IMR-90 (cell line): ENCODE data around the gene CSNK1G2. TPM values are rescaled to one million over a fixed set of nuclear protein-coding genes. Genes with fewer than 3 reads are reported as not detected.

ENCODE experiments used
- ATAC-seq: fragments of 200-7000 bp; cut with Tn5 transposase; 2 replicates; pipeline ENCODE4 v1.9.1; 2020; ENCODE audit warnings: low read depth, mild to moderate bottlenecking, moderate library complexity
- BruUV-seq: library from RNA; stranded (reverse); fragments of 400-500 nt; replicated peaks from 2 replicates; lab custom pipeline; 2021; lab: Mats Ljungman, UMichigan
- CTCF ChIA-PET: fragments of 300-600 bp; formaldehyde crosslinking; extraction: SDS; loops from one replicate; lab custom pipeline; 2021; ENCODE audit warnings: antibody characterized with exemption; lab: Yijun Ruan, JAX
- POLR2A ChIA-PET: fragments of 300-600 bp; sonication (Branson Sonifier 250); formaldehyde crosslinking; loops from one replicate; lab custom pipeline; 2022; ENCODE audit warnings: antibody characterized with exemption; ENCODE audit not compliant: unreplicated experiment; lab: Charles Lee
- DNase-seq: peaks from one replicate; pipeline ENCODE4 v3.0.0; 2013
- H2AFZ ChIP-seq: replicated peaks from 2 replicates; pipeline ENCODE3; 2013; ENCODE audit warnings: low read length, mild to moderate bottlenecking; ENCODE audit not compliant: poor library complexity
- H2AK5ac ChIP-seq: 2 replicates; pipeline ENCODE4 v1.6.1; 2013; ENCODE audit warnings: low read depth, low read length, inconsistent platforms
- H2AK9ac ChIP-seq: replicated peaks from 2 replicates; pipeline ENCODE3; 2013; ENCODE audit warnings: mild to moderate bottlenecking, low read depth, low read length, moderate library complexity; ENCODE audit not compliant: poor library complexity
- H2BK120ac ChIP-seq: 2 replicates; pipeline ENCODE4 v1.6.1; 2013; ENCODE audit warnings: low read depth, low read length, inconsistent platforms
- H2BK15ac ChIP-seq: 3 replicates; pipeline ENCODE4 v1.6.1; 2013; ENCODE audit warnings: low read depth, low read length, inconsistent platforms
- H2BK20ac ChIP-seq: 2 replicates; pipeline ENCODE4 v1.6.1; 2013; ENCODE audit warnings: low read depth, mild to moderate bottlenecking, inconsistent platforms, low read length, moderate library complexity
- H2BK5ac ChIP-seq: 2 replicates; pipeline ENCODE4 v1.6.1; 2013; ENCODE audit warnings: mild to moderate bottlenecking, low read depth, low read length, inconsistent platforms; ENCODE audit not compliant: poor library complexity, severe bottlenecking
- H3K14ac ChIP-seq: replicated peaks from 2 replicates; pipeline ENCODE4 v1.6.1; 2013; ENCODE audit warnings: low read depth, low read length, inconsistent platforms
- H3K18ac ChIP-seq: 2 replicates; pipeline ENCODE4 v1.6.1; 2013; ENCODE audit warnings: low read depth, low read length, control low read depth
- H3K23ac ChIP-seq: 2 replicates; pipeline ENCODE4 v1.6.1; 2013; ENCODE audit warnings: low read depth, low read length, inconsistent platforms
- H3K27ac ChIP-seq: 2 replicates; pipeline ENCODE4 v1.5.1; 2013; ENCODE audit warnings: mild to moderate bottlenecking, control low read depth, low read length; ENCODE audit not compliant: insufficient read depth
- H3K27me3 ChIP-seq: 2 replicates; pipeline ENCODE4 v1.6.1; 2013; ENCODE audit warnings: low read length; ENCODE audit not compliant: control insufficient read depth, insufficient read depth
- H3K36me3 ChIP-seq: 2 replicates; pipeline ENCODE4 v1.6.1; 2013; ENCODE audit warnings: low read length, mixed read lengths; ENCODE audit not compliant: control insufficient read depth, insufficient read depth
- H3K4ac ChIP-seq: 2 replicates; pipeline ENCODE4 v1.6.1; 2013; ENCODE audit warnings: low read depth, low read length, inconsistent platforms
- H3K4me1 ChIP-seq: 2 replicates; pipeline ENCODE4 v1.6.1; 2013; ENCODE audit warnings: low read length, mixed read lengths; ENCODE audit not compliant: control insufficient read depth, insufficient read depth
- H3K4me2 ChIP-seq: 2 replicates; pipeline ENCODE4 v1.6.1; 2013; ENCODE audit warnings: low read depth, mild to moderate bottlenecking, control low read depth, low read length, moderate library complexity
- H3K4me3 ChIP-seq: 2 replicates; pipeline ENCODE4 v1.5.1; 2013; ENCODE audit warnings: low read depth, mild to moderate bottlenecking, control low read depth, low read length, moderate library complexity; ENCODE audit not compliant: insufficient read depth
- H3K56ac ChIP-seq: 2 replicates; pipeline ENCODE4 v1.6.1; 2013; ENCODE audit warnings: low read length, inconsistent platforms; ENCODE audit not compliant: insufficient read depth; ENCODE audit errors: extremely low read depth
- H3K79me1 ChIP-seq, 2 experiments: 2 replicates each; pipeline ENCODE4 v1.6.1; 2013; ENCODE audit warnings: low read length in 2 of 2, inconsistent platforms in 1 of 2, low read depth in 1 of 2
- H3K9ac ChIP-seq: 2 replicates; pipeline ENCODE4 v1.6.1; 2013; ENCODE audit warnings: low read depth, low read length, control low read depth
- H3K9me1 ChIP-seq: 2 replicates; pipeline ENCODE4 v1.6.1; 2013; ENCODE audit warnings: low read length, inconsistent platforms; ENCODE audit not compliant: insufficient read depth
- H3K9me3 ChIP-seq: 2 replicates; pipeline ENCODE4 v1.6.1; 2013; ENCODE audit warnings: low read length; ENCODE audit not compliant: control insufficient read depth, insufficient read depth
- H4K20me1 ChIP-seq: 2 replicates; pipeline ENCODE4 v1.6.1; 2013; ENCODE audit warnings: low read length, inconsistent platforms; ENCODE audit not compliant: insufficient read depth
- H4K5ac ChIP-seq: 2 replicates; pipeline ENCODE4 v1.6.1; 2013; ENCODE audit warnings: mild to moderate bottlenecking, low read depth, low read length, control low read depth
- H4K8ac ChIP-seq, 2 experiments: 2 replicates each; pipeline ENCODE4 v1.6.1; 2013; ENCODE audit warnings: low read depth in 2 of 2, low read length in 2 of 2, control low read depth in 1 of 2, inconsistent platforms in 1 of 2
- H4K91ac ChIP-seq: 2 replicates; pipeline ENCODE4 v1.6.1; 2013; ENCODE audit warnings: low read depth, low read length, inconsistent platforms; ENCODE audit not compliant: insufficient read depth
- BHLHE40 ChIP-seq: fragments of 150-350 bp; IDR thresholded peaks from 2 replicates; pipeline ENCODE4 v1.6.1; 2016; ENCODE audit warnings: mild to moderate bottlenecking, low read depth, low read length
- CEBPB ChIP-seq: IDR thresholded peaks from 2 replicates; pipeline ENCODE4 v1.6.1; 2012; ENCODE audit warnings: low read depth, low read length, improper control_type of control experiment
- CHD1 ChIP-seq: IDR thresholded peaks from 2 replicates; pipeline ENCODE4 v1.6.1; 2012; ENCODE audit warnings: low read depth, low read length, improper control_type of control experiment
- CTCF ChIP-seq: conservative IDR thresholded peaks from 2 replicates; pipeline ENCODE4 v1.5.1; 2012; ENCODE audit warnings: mild to moderate bottlenecking, low read depth, low read length, improper control_type of control experiment
- ELK1 ChIP-seq: fragments of 150-350 bp; IDR thresholded peaks from 2 replicates; pipeline ENCODE4 v1.6.1; 2016; ENCODE audit warnings: low read depth, mild to moderate bottlenecking, low read length, moderate library complexity, borderline replicate concordance
- FOS ChIP-seq: fragments of 150-350 bp; IDR thresholded peaks from 2 replicates; pipeline ENCODE4 v1.6.1; 2016; ENCODE audit warnings: low read depth, low read length
- MAFK ChIP-seq: IDR thresholded peaks from 2 replicates; pipeline ENCODE4 v1.6.1; 2012; ENCODE audit warnings: low read depth, low read length, improper control_type of control experiment
- MAZ ChIP-seq: IDR thresholded peaks from 2 replicates; pipeline ENCODE4 v1.6.1; 2012; ENCODE audit warnings: low read depth, mild to moderate bottlenecking, low read length, improper control_type of control experiment, moderate library complexity, borderline replicate concordance
- MXI1 ChIP-seq: IDR thresholded peaks from 2 replicates; pipeline ENCODE4 v1.6.1; 2012; ENCODE audit warnings: low read depth, mild to moderate bottlenecking, low read length, moderate library complexity, borderline replicate concordance
- NFE2L2 ChIP-seq: fragments of 150-350 bp; IDR thresholded peaks from 2 replicates; pipeline ENCODE4 v1.6.1; 2016; ENCODE audit warnings: low read depth, mild to moderate bottlenecking, low read length
- POLR2A ChIP-seq: IDR thresholded peaks from 2 replicates; pipeline ENCODE4 v1.6.1; 2012; ENCODE audit warnings: mild to moderate bottlenecking, low read depth, low read length
- RAD21 ChIP-seq: IDR thresholded peaks from 2 replicates; pipeline ENCODE4 v1.6.1; 2012; ENCODE audit warnings: low read length, improper control_type of control experiment
- RCOR1 ChIP-seq: IDR thresholded peaks from 2 replicates; pipeline ENCODE4 v1.6.1; 2012; ENCODE audit warnings: mild to moderate bottlenecking, low read length, improper control_type of control experiment; ENCODE audit not compliant: insufficient replicate concordance
- RFX5 ChIP-seq: IDR thresholded peaks from 2 replicates; pipeline ENCODE4 v1.8.0; 2012; ENCODE audit warnings: low read depth, mild to moderate bottlenecking, low read length, moderate library complexity
- SMC3 ChIP-seq: fragments of 150-350 bp; IDR thresholded peaks from 2 replicates; pipeline ENCODE4 v1.6.1; 2016; ENCODE audit warnings: low read depth, mild to moderate bottlenecking, antibody characterized with exemption, low read length, moderate library complexity
- WGBS, 2 experiments: methylation state at CpG; one replicate each; pipeline versions ENCODE4 v1.1.5 to v1.1.7; 2013; ENCODE audit warnings: missing lambda C conversion rate in 2 of 2; ENCODE audit not compliant: insufficient read length in 1 of 2; ENCODE audit errors: extremely low coverage in 2 of 2; 5-methylcytosine and 5-hydroxymethylcytosine counted together
- dilution Hi-C: fragments of 300-500 bp; cut with HindIII; formaldehyde crosslinking; loops from one replicate; pipeline ENCODE4 v1.14.3; 2018; ENCODE audit warnings: low sequenced_read_pairs; ENCODE audit not compliant: unreplicated experiment
- in situ Hi-C: fragments of 300-500 bp; cut with MboI; formaldehyde crosslinking; loops from 3 replicates; pipeline ENCODE4 v1.14.3; 2019; ENCODE audit warnings: low sequenced_read_pairs, inconsistent platforms, mixed read lengths
- intact Hi-C: fragments of 100-400 bp; cut with micrococcal nuclease; formaldehyde crosslinking; loops from 2 replicates; pipeline ENCODE4 v1.10.0; 2022
- polyA plus RNA-seq, 3 experiments: library from polyadenylated mRNA; depleted of rRNA; stranded (reverse); fragments of >200 nt; gene quantifications; 2 replicates each; pipeline ENCODE4 v1.2.3, GENCODE V29; 2012; ENCODE audit warnings: low replicate concordance in 1 of 3
- total RNA-seq: library from RNA; depleted of rRNA; stranded (reverse); fragments of >200 nt; gene quantifications from 2 replicates; pipeline ENCODE4 v1.2.3, GENCODE V29; 2012
- TF ChIP-seq, protein P1 (sequence below): fragments of 150-350 bp; IDR thresholded peaks from 2 replicates; pipeline ENCODE4 v1.6.1; 2017; ENCODE audit warnings: mild to moderate bottlenecking, antibody characterized with exemption, low read length, low read depth

The CSNK1G2 gene
- total and polyA plus RNA-seq, 2 of the 4 experiments (the other 2 are of a cell fraction) = 38.0 to 96.3 TPM

DNA sequence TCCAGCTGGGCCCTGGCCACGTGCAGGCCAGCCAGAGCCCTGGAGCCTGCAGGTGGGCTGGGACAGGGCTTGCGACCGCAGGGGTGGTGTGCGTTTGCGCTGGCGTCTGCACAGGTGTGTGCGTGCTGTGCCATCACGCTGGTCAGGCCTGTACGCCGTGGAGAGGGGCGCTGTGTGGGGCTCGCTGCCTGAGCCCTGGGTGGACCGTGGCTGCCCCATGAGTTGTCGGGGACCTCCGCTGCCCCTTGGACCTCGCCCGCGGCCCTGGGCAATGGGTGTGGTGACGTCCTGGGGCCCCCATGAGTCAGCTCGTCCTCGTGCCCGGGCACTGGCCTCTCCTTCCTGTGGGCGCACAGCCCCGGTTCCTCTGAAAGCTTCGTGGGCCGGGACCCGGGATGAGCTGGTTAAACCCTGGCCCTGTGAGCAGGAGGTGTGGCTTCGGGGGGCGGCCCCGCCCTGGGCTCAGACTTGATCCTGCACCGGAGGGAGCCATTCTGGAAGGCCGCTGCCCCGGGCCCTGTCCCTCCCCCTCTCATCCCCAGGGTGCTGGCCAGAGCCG lies 6.8 kb downstream of the CSNK1G2 start:
- Histone ChIP-seq H4K91ac (no peak overlapping the region), H3K27me3 (no peaks in the 10 kb centered on the region), H3K79me1 (peaks cover 5 to 66% of the 10 kb centered on the region in 2 experiments; a peak in 2 of 4 replicates), H3K4me1 (peaks cover 7% of the 10 kb centered on the region), H2AK5ac (no peak overlapping the region), H3K4me2 (no peak overlapping the region), H3K18ac (no peak overlapping the region), H4K20me1 (peaks cover 88% of the 10 kb centered on the region), H3K4me3 (no peak overlapping the region), H2AK9ac (no peak overlapping the region), H3K9me3 (no peaks in the 10 kb centered on the region), H4K8ac (no peak overlapping the region), H3K23ac (no peak overlapping the region), H3K9me1 (peaks cover 2% of the 10 kb centered on the region; the same call in 1 of the 2 replicates), H2BK5ac (no peak overlapping the region), H3K56ac (no peak overlapping the region), H3K36me3 (peaks cover 13% of the 10 kb centered on the region; the same call in 1 of the 2 replicates), H4K5ac (no peak overlapping the region), H2BK15ac (no peak overlapping the region), H3K4ac (no peak overlapping the region), H2BK120ac (no peak overlapping the region), H2AFZ (no peak overlapping the region), H2BK20ac (no peak overlapping the region), H3K27ac (no peak overlapping the region), H3K14ac (no peak overlapping the region), H3K9ac (no peak overlapping the region)
- intact Hi-C loops = no loop called here
- DNase-seq (no peak), ATAC-seq (no peak)
- dilution Hi-C loops = no loop called here
- no TSS peak for BruUV-seq
- in situ Hi-C loops = no loop called here
- TF ChIP-seq RFX5 = no peak
- no peak for TF ChIP-seq BHLHE40
- no peak for TF ChIP-seq RAD21
- no peak for TF ChIP-seq NFE2L2
- TF ChIP-seq MAZ = no peak
- TF ChIP-seq POLR2A = no peak
- no peak for TF ChIP-seq FOS
- TF ChIP-seq RCOR1 = no peak
- no peak for TF ChIP-seq ELK1
- TF ChIP-seq MAFK = no peak
- no peak for TF ChIP-seq CEBPB
- TF ChIP-seq CHD1 = no peak
- TF ChIP-seq MXI1 = no peak
- no peak for TF ChIP-seq CTCF
- TF ChIP-seq, protein P1, sequence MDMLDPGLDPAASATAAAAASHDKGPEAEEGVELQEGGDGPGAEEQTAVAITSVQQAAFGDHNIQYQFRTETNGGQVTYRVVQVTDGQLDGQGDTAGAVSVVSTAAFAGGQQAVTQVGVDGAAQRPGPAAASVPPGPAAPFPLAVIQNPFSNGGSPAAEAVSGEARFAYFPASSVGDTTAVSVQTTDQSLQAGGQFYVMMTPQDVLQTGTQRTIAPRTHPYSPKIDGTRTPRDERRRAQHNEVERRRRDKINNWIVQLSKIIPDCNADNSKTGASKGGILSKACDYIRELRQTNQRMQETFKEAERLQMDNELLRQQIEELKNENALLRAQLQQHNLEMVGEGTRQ = no peak
- TF ChIP-seq SMC3 = no peak
- POLR2A ChIA-PET = no interaction called here
- CTCF ChIA-PET = no interaction called here
- 89% methylated on average over 16 of the region's 34 CpGs; no CpG with 5 or more reads in 1 of the 2 experiments for WGBS, 2 experiments
